DOHH2 (cell line): Measurements from ENCODE around the gene LIMS2.

Experiments
- H3F3A ChIP-seq: fragments of 200-600 bp; sonication (generic), shearing (Covaris generic); 2 replicates; pipeline ENCODE4 v1.6.0; 2016; ENCODE audit warnings: antibody characterized with exemption, mild to moderate bottlenecking; ENCODE audit not compliant: control insufficient read depth, insufficient read depth
- H3K27ac ChIP-seq: fragments of 200-600 bp; sonication (generic); 2 replicates; pipeline ENCODE4 v1.5.1; 2014; ENCODE audit warnings: low read depth, mild to moderate bottlenecking, low read length, moderate library complexity
- H3K27me3 ChIP-seq: fragments of 200-600 bp; sonication (generic); 2 replicates; pipeline ENCODE4 v1.6.1; 2014; ENCODE audit warnings: mild to moderate bottlenecking, low read length, mixed read lengths; ENCODE audit not compliant: control insufficient read depth
- H3K36me3 ChIP-seq: fragments of 200-600 bp; sonication (generic); 2 replicates; pipeline ENCODE4 v1.6.1; 2014; ENCODE audit warnings: mild to moderate bottlenecking, low read length, moderate library complexity, mixed read lengths; ENCODE audit not compliant: control insufficient read depth
- H3K4me1 ChIP-seq: fragments of 200-600 bp; sonication (generic); 2 replicates; pipeline ENCODE4 v1.6.1; 2014; ENCODE audit warnings: mild to moderate bottlenecking, low read length, mixed read lengths; ENCODE audit not compliant: control insufficient read depth
- H3K4me2 ChIP-seq: fragments of 200-600 bp; sonication (generic); 2 replicates; pipeline ENCODE4 v1.6.0; 2014; ENCODE audit warnings: mild to moderate bottlenecking, low read length, moderate library complexity
- H3K4me3 ChIP-seq: fragments of 200-600 bp; sonication (generic); 2 replicates; pipeline ENCODE4 v1.5.1; 2014; ENCODE audit warnings: mild to moderate bottlenecking, low read length, mixed read lengths
- H3K79me2 ChIP-seq: fragments of 200-600 bp; sonication (generic); 2 replicates; pipeline ENCODE4 v1.6.1; 2014; ENCODE audit warnings: mild to moderate bottlenecking, low read length, mixed read lengths; ENCODE audit not compliant: control insufficient read depth
- H3K9me2 ChIP-seq: fragments of 200-600 bp; sonication (generic); replicated peaks from 2 replicates; pipeline ENCODE4 v1.6.1; 2014; ENCODE audit warnings: mild to moderate bottlenecking, low read length, mixed read lengths; ENCODE audit not compliant: control insufficient read depth
- H3K9me3 ChIP-seq: fragments of 200-600 bp; sonication (generic); 2 replicates; pipeline ENCODE4 v1.6.1; 2014; ENCODE audit warnings: antibody characterized with exemption, low read length, mixed read lengths; ENCODE audit not compliant: control insufficient read depth, insufficient read depth
- H4K20me1 ChIP-seq: fragments of 200-600 bp; sonication (generic); 2 replicates; pipeline ENCODE4 v1.6.0; 2014; ENCODE audit warnings: low read depth, mild to moderate bottlenecking, antibody characterized with exemption, low read length, moderate library complexity; ENCODE audit not compliant: control insufficient read depth, insufficient read depth
- EZH2phosphoT487 ChIP-seq: fragments of 200-600 bp; sonication (generic); IDR thresholded peaks from 2 replicates; pipeline ENCODE4 v1.6.1; 2017; ENCODE audit warnings: borderline replicate concordance, mild to moderate bottlenecking, antibody characterized with exemption, low read length, moderate library complexity, mixed read lengths
- TF ChIP-seq, protein P1 (sequence below): fragments of 200-600 bp; sonication (generic); IDR thresholded peaks from one replicate; pipeline ENCODE4 v1.5.1; 2014; ENCODE audit warnings: antibody characterized with exemption, mild to moderate bottlenecking, low read depth, low read length; ENCODE audit not compliant: poor library complexity, severe bottlenecking

The LIMS2 gene

DNA sequence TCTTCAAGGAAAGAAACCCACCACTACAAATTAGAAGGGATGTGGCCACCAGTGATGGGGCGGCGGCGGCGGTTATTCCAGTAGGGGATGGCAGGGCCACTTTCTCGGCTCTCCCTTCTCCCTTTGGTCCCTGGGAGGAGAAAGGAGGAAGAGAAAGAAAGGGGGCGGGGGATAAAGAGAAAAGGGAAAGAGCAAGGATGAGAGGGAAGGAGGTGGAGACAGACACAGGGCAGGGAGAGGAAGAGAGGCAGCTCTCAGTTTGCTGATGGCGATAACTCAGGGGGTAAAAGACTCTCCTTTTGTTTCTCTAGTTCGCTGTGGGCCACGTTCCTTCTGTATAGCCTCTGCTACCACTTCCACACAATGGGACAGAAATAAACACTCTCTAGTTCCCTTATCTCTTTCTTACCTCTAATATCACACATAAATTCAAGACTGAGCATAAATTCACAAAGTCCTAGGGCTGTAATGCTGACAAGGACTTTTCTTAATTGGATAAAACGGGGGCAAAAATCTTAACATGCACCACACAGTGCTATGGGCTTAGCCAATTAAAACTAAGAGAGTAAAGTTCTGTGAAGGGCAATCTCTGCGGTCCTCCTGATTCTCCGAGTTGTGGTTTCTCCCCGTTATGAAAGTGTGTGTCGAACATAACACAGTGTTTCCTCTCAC is 40.6 kb upstream of the LIMS2 start:
- TF ChIP-seq EZH2phosphoT487, result no peak
- TF ChIP-seq, protein P1, sequence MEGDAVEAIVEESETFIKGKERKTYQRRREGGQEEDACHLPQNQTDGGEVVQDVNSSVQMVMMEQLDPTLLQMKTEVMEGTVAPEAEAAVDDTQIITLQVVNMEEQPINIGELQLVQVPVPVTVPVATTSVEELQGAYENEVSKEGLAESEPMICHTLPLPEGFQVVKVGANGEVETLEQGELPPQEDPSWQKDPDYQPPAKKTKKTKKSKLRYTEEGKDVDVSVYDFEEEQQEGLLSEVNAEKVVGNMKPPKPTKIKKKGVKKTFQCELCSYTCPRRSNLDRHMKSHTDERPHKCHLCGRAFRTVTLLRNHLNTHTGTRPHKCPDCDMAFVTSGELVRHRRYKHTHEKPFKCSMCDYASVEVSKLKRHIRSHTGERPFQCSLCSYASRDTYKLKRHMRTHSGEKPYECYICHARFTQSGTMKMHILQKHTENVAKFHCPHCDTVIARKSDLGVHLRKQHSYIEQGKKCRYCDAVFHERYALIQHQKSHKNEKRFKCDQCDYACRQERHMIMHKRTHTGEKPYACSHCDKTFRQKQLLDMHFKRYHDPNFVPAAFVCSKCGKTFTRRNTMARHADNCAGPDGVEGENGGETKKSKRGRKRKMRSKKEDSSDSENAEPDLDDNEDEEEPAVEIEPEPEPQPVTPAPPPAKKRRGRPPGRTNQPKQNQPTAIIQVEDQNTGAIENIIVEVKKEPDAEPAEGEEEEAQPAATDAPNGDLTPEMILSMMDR, result no peak
- Histone ChIP-seq H3F3A (peaks cover 4% of the 10 kb centered on the region; the same call in 1 of the 2 replicates), H3K4me2 (no peak overlapping the region), H3K4me3 (no peak overlapping the region), H3K9me3 (no peaks in the 10 kb centered on the region), H3K4me1 (no peaks in the 10 kb centered on the region), H4K20me1 (no peaks in the 10 kb centered on the region), H3K36me3 (peaks cover 77% of the 10 kb centered on the region), H3K79me2 (no peaks in the 10 kb centered on the region), H3K27ac (no peak overlapping the region), H3K9me2 (no peaks in the 10 kb centered on the region), H3K27me3 (no peaks in the 10 kb centered on the region)

DNA sequence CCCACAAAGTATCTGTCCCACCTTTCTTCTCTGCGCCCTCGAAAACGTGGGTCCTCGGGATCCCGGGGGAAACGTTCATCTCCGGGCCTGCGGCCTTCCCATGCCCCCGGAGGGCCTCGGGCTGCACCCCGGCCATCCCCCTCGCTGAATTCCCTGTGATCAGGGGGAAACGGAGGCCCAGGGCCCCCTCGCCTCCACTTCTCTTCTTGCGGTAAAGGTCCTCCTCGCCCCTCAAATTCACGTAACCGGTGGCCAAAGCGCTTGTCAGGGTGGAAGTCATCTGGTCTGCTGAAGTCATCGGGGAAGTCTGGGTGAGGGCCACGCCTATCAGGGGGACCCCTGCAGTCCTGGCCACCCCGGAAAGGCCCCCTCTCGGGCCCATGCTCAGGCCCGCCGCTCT is 38.2 kb upstream of the LIMS2 start:
- H3K9me2 ChIP-seq, result no peaks in the 10 kb centered on the region
- TF ChIP-seq EZH2phosphoT487, result no peak
- TF ChIP-seq, protein P1, result no peak
- peaks cover 4% of the 10 kb centered on the region; the same call in 1 of the 2 replicates for H3F3A ChIP-seq
- peaks cover 76% of the 10 kb centered on the region for H3K36me3 ChIP-seq
- no peak overlapping the region for H3K4me3 ChIP-seq
- no peak overlapping the region for H3K27ac ChIP-seq
- no peaks in the 10 kb centered on the region for H3K4me1 ChIP-seq
- no peak overlapping the region for H3K4me2 ChIP-seq
- H3K9me3 ChIP-seq, result no peaks in the 10 kb centered on the region
- no peaks in the 10 kb centered on the region for H4K20me1 ChIP-seq
- H3K27me3 ChIP-seq, result no peaks in the 10 kb centered on the region
- no peaks in the 10 kb centered on the region for H3K79me2 ChIP-seq

DNA sequence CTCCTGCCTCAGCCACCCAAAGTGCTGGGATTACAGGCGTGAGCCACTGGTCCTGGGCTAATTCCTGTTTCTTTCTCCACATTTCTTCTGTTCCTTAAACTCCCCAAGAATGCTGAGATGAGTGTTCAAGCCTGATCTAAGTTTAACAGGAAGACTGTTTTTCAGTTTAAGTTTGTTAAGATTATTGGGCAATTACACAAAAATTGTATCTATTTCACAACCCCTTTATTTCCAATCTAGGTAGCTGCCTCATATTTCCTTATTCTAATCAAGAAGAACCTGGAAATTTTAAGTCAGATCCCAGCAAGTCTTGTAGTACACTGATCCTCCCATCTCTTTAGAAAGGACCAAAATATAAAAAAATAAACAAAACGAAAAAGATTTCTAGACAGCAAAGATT is 37.7 kb upstream of the LIMS2 start:
- H3F3A ChIP-seq, result 0 out of 2 replicates have a peak, but pooled peaks cover 3% of the 10 kb centered on the region
- no peak overlapping the region for H3K27ac ChIP-seq
- H4K20me1 ChIP-seq, result no peaks in the 10 kb centered on the region
- no peak for TF ChIP-seq EZH2phosphoT487
- TF ChIP-seq, protein P1, result no peak
- H3K9me2 ChIP-seq, result no peaks in the 10 kb centered on the region
- peaks cover 76% of the 10 kb centered on the region for H3K36me3 ChIP-seq
- H3K79me2 ChIP-seq, result no peaks in the 10 kb centered on the region
- H3K4me1 ChIP-seq, result no peaks in the 10 kb centered on the region
- H3K27me3 ChIP-seq, result no peaks in the 10 kb centered on the region
- no peak overlapping the region for H3K4me3 ChIP-seq
- H3K4me2 ChIP-seq, result no peak overlapping the region
- H3K9me3 ChIP-seq, result no peaks in the 10 kb centered on the region
